H1 (cell line): ENCODE results near the gene FERMT1. TPM values are rescaled to one million over a fixed set of nuclear protein-coding genes. Genes with fewer than 3 reads are reported as not detected.
A peak's percentile ranks its signal among the peaks of the same experiment; 100 is the strongest.

Experiments used
- CTCF ChIA-PET: fragments of 300-600 bp; sonication (Branson Sonifier 250); formaldehyde crosslinking; loops from one replicate; lab custom pipeline; 2021; ENCODE audit not compliant: partially characterized antibody; lab: Charles Lee
- POLR2A ChIA-PET: fragments of 300-600 bp; sonication (Branson Sonifier 250); formaldehyde crosslinking; loops from one replicate; lab custom pipeline; 2021; ENCODE audit warnings: inconsistent platforms; ENCODE audit not compliant: partially characterized antibody; lab: Charles Lee
- DNase-seq, 2 experiments: peaks; one replicate each; pipeline versions ENCODE4 v3.0.0 to v3.0.0-alpha.2; 2010 to 2022; ENCODE audit warnings: low spot score in 2 of 2, low read depth in 1 of 2, mixed read lengths in 1 of 2
- FAIRE-seq: peaks from 2 replicates; lab custom pipeline; 2011; peaks lifted over from hg19 to GRCh38; lab: Jason Lieb, UNC
- H2AFZ ChIP-seq: 2 replicates; pipeline ENCODE4 v1.8.1; 2012; ENCODE audit warnings: low read length, inconsistent platforms
- H2AK5ac ChIP-seq: 2 replicates; pipeline ENCODE4 v1.6.1; 2013; ENCODE audit warnings: low read depth, low read length
- H2BK120ac ChIP-seq: replicated peaks from 2 replicates; pipeline ENCODE3; 2013; ENCODE audit warnings: low read depth, low read length, inconsistent platforms
- H2BK12ac ChIP-seq: 2 replicates; pipeline ENCODE4 v1.6.1; 2013; ENCODE audit warnings: low read depth, low read length
- H2BK15ac ChIP-seq: 2 replicates; pipeline ENCODE4 v1.6.1; 2013; ENCODE audit warnings: low read length
- H2BK20ac ChIP-seq: 2 replicates; pipeline ENCODE4 v1.6.1; 2013; ENCODE audit warnings: low read length
- H2BK5ac ChIP-seq: 2 replicates; pipeline ENCODE4 v1.6.1; 2013; ENCODE audit warnings: low read depth, low read length
- H3K14ac ChIP-seq: 2 replicates; pipeline ENCODE4 v1.6.1; 2013; ENCODE audit warnings: inconsistent platforms; ENCODE audit not compliant: insufficient read length
- H3K18ac ChIP-seq: 2 replicates; pipeline ENCODE4 v1.6.1; 2013; ENCODE audit warnings: low read length; ENCODE audit errors: extremely low read depth
- H3K23ac ChIP-seq: 2 replicates; pipeline ENCODE4 v1.6.1; 2013; ENCODE audit warnings: inconsistent platforms; ENCODE audit not compliant: insufficient read length
- H3K23me2 ChIP-seq: 2 replicates; pipeline ENCODE4 v1.6.1; 2013; ENCODE audit warnings: low read depth, low read length
- H3K27ac ChIP-seq: 2 replicates; pipeline ENCODE4 v1.6.1; 2011; ENCODE audit warnings: low read depth, low read length, inconsistent platforms
- H3K27me3 ChIP-seq, 4 experiments: replicated peaks in 1 of 4; 1 replicate in 1 of 4; 2 replicates in 3 of 4; pipeline versions ENCODE4 v1.6.1 to v1.8.1; 2011 to 2013; ENCODE audit warnings: low read length in 3 of 4, mild to moderate bottlenecking in 3 of 4, inconsistent platforms in 2 of 4, mixed read lengths in 2 of 4, moderate library complexity in 1 of 4; ENCODE audit not compliant: control insufficient read depth in 3 of 4, insufficient read depth in 3 of 4; ENCODE audit errors: extremely low read depth in 1 of 4
- H3K36me3 ChIP-seq, 4 experiments: 2 replicates each; pipeline versions ENCODE4 v1.6.1 to v1.8.1; 2011 to 2013; ENCODE audit warnings: mild to moderate bottlenecking in 4 of 4, low read length in 3 of 4, moderate library complexity in 2 of 4, control low read depth in 1 of 4, inconsistent platforms in 1 of 4; ENCODE audit not compliant: insufficient read depth in 4 of 4, control insufficient read depth in 2 of 4
- H3K4ac ChIP-seq: replicated peaks from 2 replicates; pipeline ENCODE3; 2013; ENCODE audit warnings: low read length, low read depth, mixed read lengths, inconsistent platforms; ENCODE audit not compliant: insufficient read length
- H3K4me1 ChIP-seq, 4 experiments: replicated peaks in 1 of 4; 1 replicate in 1 of 4; 2 replicates in 3 of 4; pipeline versions ENCODE4 v1.6.1 to v1.8.1; 2011 to 2013; ENCODE audit warnings: low read length in 3 of 4, inconsistent platforms in 2 of 4, mixed read lengths in 1 of 4; ENCODE audit not compliant: insufficient read depth in 4 of 4, control insufficient read depth in 3 of 4
- H3K4me2 ChIP-seq, 2 experiments: 2 replicates each; pipeline versions ENCODE4 v1.6.1 to v1.8.1; 2011 to 2013; ENCODE audit warnings: low read depth in 2 of 2, low read length in 2 of 2, control low read depth in 1 of 2, inconsistent platforms in 1 of 2, mild to moderate bottlenecking in 1 of 2; ENCODE audit not compliant: insufficient read depth in 1 of 2
- H3K4me3 ChIP-seq, 4 experiments: fragments of 200-600, 300-600 bp in 1 of 4; sonication (generic), shearing (Covaris generic), sonication (Bioruptor Twin) in 1 of 4; 2 replicates each; pipeline versions ENCODE4 v1.5.1 to v1.8.1; 2011 to 2016; ENCODE audit warnings: low read length in 4 of 4, low read depth in 3 of 4, control low read depth in 2 of 4, inconsistent platforms in 2 of 4, mild to moderate bottlenecking in 2 of 4, mixed read lengths in 1 of 4, moderate library complexity in 1 of 4; ENCODE audit not compliant: insufficient read depth in 2 of 4; ENCODE audit errors: extremely low read depth in 1 of 4
- H3K56ac ChIP-seq: replicated peaks from 2 replicates; pipeline ENCODE3; 2013; ENCODE audit warnings: low read depth, mild to moderate bottlenecking, mixed read lengths, low read length, inconsistent platforms; ENCODE audit not compliant: insufficient read length
- H3K79me1 ChIP-seq: 2 replicates; pipeline ENCODE4 v1.6.1; 2013; ENCODE audit warnings: low read depth, low read length, control low read depth
- H3K79me2 ChIP-seq, 2 experiments: 2 replicates each; pipeline versions ENCODE4 v1.6.1 to v1.8.1; 2012 to 2013; ENCODE audit warnings: low read length in 2 of 2, mild to moderate bottlenecking in 2 of 2, inconsistent platforms in 1 of 2; ENCODE audit not compliant: insufficient read depth in 2 of 2, control insufficient read depth in 1 of 2
- H3K9ac ChIP-seq, 4 experiments: replicated peaks in 1 of 4; 1 replicate in 1 of 4; 2 replicates in 3 of 4; pipeline versions ENCODE4 v1.6.1 to v1.8.1; 2011 to 2013; ENCODE audit warnings: low read depth in 3 of 4, low read length in 3 of 4, control low read depth in 2 of 4, mild to moderate bottlenecking in 2 of 4, moderate library complexity in 2 of 4, inconsistent platforms in 1 of 4; ENCODE audit errors: extremely low read depth in 1 of 4
- H3K9me3 ChIP-seq, 2 experiments: 2 replicates each; pipeline versions ENCODE4 v1.6.1 to v1.8.1; 2012 to 2013; ENCODE audit warnings: mild to moderate bottlenecking in 2 of 2, moderate library complexity in 2 of 2, control low read depth in 1 of 2, inconsistent platforms in 1 of 2, low read depth in 1 of 2, low read length in 1 of 2, mixed read lengths in 1 of 2; ENCODE audit not compliant: insufficient read depth in 2 of 2
- H4K20me1 ChIP-seq, 2 experiments: replicated peaks in 1 of 2; 2 replicates each; pipeline versions ENCODE3 to v1.8.1; 2011 to 2013; ENCODE audit warnings: inconsistent platforms in 2 of 2, low read length in 2 of 2, mild to moderate bottlenecking in 1 of 2; ENCODE audit not compliant: insufficient read depth in 2 of 2, control insufficient read depth in 1 of 2
- H4K5ac ChIP-seq: 2 replicates; pipeline ENCODE4 v1.6.1; 2013; ENCODE audit warnings: low read length, low read depth, mixed read lengths, inconsistent platforms; ENCODE audit not compliant: insufficient read length
- H4K8ac ChIP-seq: 2 replicates; pipeline ENCODE4 v1.8.0; 2013; ENCODE audit warnings: mild to moderate bottlenecking, moderate library complexity, low read length, inconsistent platforms; ENCODE audit not compliant: insufficient read depth; ENCODE audit errors: extremely low read depth
- H4K91ac ChIP-seq: replicated peaks from 2 replicates; pipeline ENCODE3; 2013; ENCODE audit warnings: low read length, mixed read lengths, inconsistent platforms; ENCODE audit not compliant: insufficient read length
- CEBPB ChIP-seq: IDR thresholded peaks from 2 replicates; pipeline ENCODE4 v1.6.1; 2012; ENCODE audit warnings: low read depth, low read length
- FOSL1 ChIP-seq: IDR thresholded peaks from 2 replicates; pipeline ENCODE4 v1.6.1; 2011; ENCODE audit warnings: mild to moderate bottlenecking, low read depth, low read length, moderate library complexity; ENCODE audit not compliant: insufficient read depth
- GTF2F1 ChIP-seq: IDR thresholded peaks from 2 replicates; pipeline ENCODE4 v1.6.1; 2012; ENCODE audit warnings: low read depth, low read length, improper control_type of control experiment, borderline replicate concordance
- MAFK ChIP-seq: IDR thresholded peaks from 2 replicates; pipeline ENCODE4 v1.6.1; 2012; ENCODE audit warnings: low read depth, mild to moderate bottlenecking, improper control_type of control experiment, low read length
- NANOG ChIP-seq: IDR thresholded peaks from 2 replicates; pipeline ENCODE4 v1.6.1; 2011; ENCODE audit warnings: low read length, low read depth, mild to moderate bottlenecking, inconsistent platforms; ENCODE audit not compliant: insufficient read depth, poor library complexity, severe bottlenecking
- RAD21 ChIP-seq, 2 experiments: IDR thresholded peaks in 1 of 2; conservative IDR thresholded peaks in 1 of 2; 2 replicates each; pipeline ENCODE4 v1.6.1; 2011; ENCODE audit warnings: low read depth in 2 of 2, low read length in 2 of 2, improper control_type of control experiment in 1 of 2, inconsistent platforms in 1 of 2, mild to moderate bottlenecking in 1 of 2, moderate library complexity in 1 of 2
- RBBP5 ChIP-seq: IDR thresholded peaks from 2 replicates; pipeline ENCODE4 v1.7.1; 2012; ENCODE audit warnings: low read depth, mild to moderate bottlenecking, inconsistent platforms, low read length, moderate library complexity, borderline replicate concordance
- RNF2 ChIP-seq: fragments of 200-900, 300-1000 bp; sonication (generic); IDR thresholded peaks from 2 replicates; pipeline ENCODE4 v1.7.1; 2016; ENCODE audit warnings: borderline replicate concordance, low read depth, mild to moderate bottlenecking, antibody characterized with exemption, low read length; ENCODE audit not compliant: poor library complexity, severe bottlenecking; ENCODE audit errors: missing control alignments
- TBP ChIP-seq: IDR thresholded peaks from 2 replicates; pipeline ENCODE4 v1.6.1; 2011; ENCODE audit warnings: low read depth, low read length, improper control_type of control experiment
- TCF12 ChIP-seq: IDR thresholded peaks from 2 replicates; pipeline ENCODE4 v1.6.1; 2011; ENCODE audit warnings: low read depth, mild to moderate bottlenecking, low read length
- WGBS, 2 experiments: shearing (Covaris generic) in 1 of 2; methylation state at CpG; one replicate each; pipeline versions ENCODE4 v1.1.6 to v1.1.7; 2013 to 2015; ENCODE audit warnings: low lambda C conversion rate in 2 of 2, mixed read lengths in 2 of 2, inconsistent platforms in 1 of 2, low coverage in 1 of 2, missing lambda C conversion rate in 1 of 2; ENCODE audit not compliant: insufficient replicate concordance in 2 of 2, insufficient coverage in 1 of 2, insufficient read length in 1 of 2; ENCODE audit errors: extremely low coverage in 1 of 2, missing lambda C conversion rate in 1 of 2; 5-methylcytosine and 5-hydroxymethylcytosine counted together
- polyA plus RNA-seq, 7 experiments: library from polyadenylated mRNA; depleted of rRNA in 3 of 7; stranded (reverse) in 5 of 7; unstranded in 2 of 7; fragments of >200 nt in 5 of 7; fragments of 200-250 nt in 2 of 7; gene quantifications; 1 replicate in 5 of 7; 2 replicates in 1 of 7; 4 replicates in 1 of 7; pipeline versions ENCODE4 v1.2.1 to v1.2.3, GENCODE V29; 2011 to 2013; ENCODE audit warnings: missing spikeins in 2 of 7, mixed read lengths in 2 of 7
- total RNA-seq: library from RNA; stranded (reverse); fragmentation: NEBNext Ultra II Directional; extraction: Animal tissue kit (Norgen Biotek cat#: 25700); gene quantifications from 2 replicates; pipeline ENCODE4 v1.2.1, GENCODE V29; 2021

The FERMT1 gene
- total and polyA plus RNA-seq, 2 of the 8 experiments (the other 6 are each of a cell fraction or from before 2014, with no cell fraction given), result 4.2 to 17.8 TPM

GRCh38 chr20:6134592-6134991 is 11.8 kb upstream of the FERMT1 start:
- H4K91ac ChIP-seq, result no peak overlapping the region
- H3K27ac ChIP-seq, result no peak overlapping the region
- no peak overlapping the region for H2BK5ac ChIP-seq
- H4K5ac ChIP-seq, result no peak overlapping the region
- no peak overlapping the region for H2BK15ac ChIP-seq
- DNase-seq (no peak), FAIRE-seq (no peak)
- no peaks in the 10 kb centered on the region for H3K23me2 ChIP-seq
- no peak overlapping the region for H3K14ac ChIP-seq
- H3K79me1 ChIP-seq, result no peaks in the 10 kb centered on the region
- no peaks in the 10 kb centered on the region for H4K20me1 ChIP-seq
- H3K4me3 ChIP-seq, result no peak overlapping the region
- H3K4ac ChIP-seq, result no peak overlapping the region
- no peak overlapping the region for H3K23ac ChIP-seq
- H2AK5ac ChIP-seq, result no peak overlapping the region
- H3K4me2 ChIP-seq, result no peak overlapping the region
- H3K18ac ChIP-seq, result no peak overlapping the region
- no peaks in the 10 kb centered on the region for H3K79me2 ChIP-seq
- POLR2A ChIA-PET, result no interaction called here
- no peaks in the 10 kb centered on the region for H3K27me3 ChIP-seq
- H3K36me3 ChIP-seq, result no peaks in the 10 kb centered on the region
- H3K9me3 ChIP-seq, result no peaks in the 10 kb centered on the region
- H2BK12ac ChIP-seq, result no peak overlapping the region
- no peak for TF ChIP-seq RAD21 (IDR thresholded peaks at IDR 0.05 in 1 of 2, conservative IDR thresholded peaks at IDR 0.05 in 1 of 2; ENCODE audit: low read depth in 2 of 2, low read length in 2 of 2)
- TF ChIP-seq MAFK, result no peak
- TF ChIP-seq FOSL1, result no peak
- no peak for TF ChIP-seq GTF2F1
- TF ChIP-seq RNF2, result no peak
- TF ChIP-seq RBBP5, result no peak
- TF ChIP-seq CEBPB, result no peak
- TF ChIP-seq NANOG, result no peak
- no peak for TF ChIP-seq TCF12
- no peak for TF ChIP-seq TBP
- no peak overlapping the region for H2BK20ac ChIP-seq
- H3K56ac ChIP-seq, result no peak overlapping the region
- no peak overlapping the region for H2BK120ac ChIP-seq
- CTCF ChIA-PET, result interaction anchor here (1.0 kb wide), 1 partner anchor 969 kb away, joined by 4 read pairs; no protein-coding TSS in a partner anchor
- H4K8ac ChIP-seq, result peak overlapping the region; percentile 71; the same call in 1 of the 2 replicates
- WGBS, 2 experiments, result 85% methylated on average over 8 of the region's 8 CpGs; no CpG with 5 or more reads in 1 of the 2 experiments
- no peak overlapping the region for H2AFZ ChIP-seq
- H3K4me1 ChIP-seq, result no peaks in the 10 kb centered on the region
- H3K9ac ChIP-seq, result no peak overlapping the region
